Kidney tubule cell (primary cell): ENCODE data around the gene AGPAT4.

Source experiments
- DNase-seq: peaks from one replicate; pipeline ENCODE4 v3.0.0-alpha.2; 2018; ENCODE audit warnings: low spot score

Gene AGPAT4

DNA sequence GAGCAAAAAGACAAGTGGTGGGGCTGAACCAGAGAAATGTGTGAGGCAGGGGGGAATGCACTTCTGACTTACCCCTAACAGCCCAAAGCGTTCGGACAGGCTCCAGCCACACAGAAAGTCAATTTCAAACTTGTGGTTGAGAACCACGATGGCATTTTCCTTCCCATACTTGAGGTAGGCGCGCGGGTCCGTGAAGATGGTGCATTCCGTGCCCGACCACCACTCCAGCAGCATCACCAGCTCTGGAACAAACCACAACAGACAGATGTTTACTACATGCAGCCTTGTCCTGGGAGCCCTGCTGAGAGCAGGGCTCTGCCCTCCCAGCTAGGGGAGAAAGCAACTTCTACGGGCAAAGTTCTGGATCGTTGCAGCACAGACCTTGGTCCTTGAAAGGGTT, 107.7 kb downstream of the AGPAT4 start:
- no peak for DNase-seq

DNA sequence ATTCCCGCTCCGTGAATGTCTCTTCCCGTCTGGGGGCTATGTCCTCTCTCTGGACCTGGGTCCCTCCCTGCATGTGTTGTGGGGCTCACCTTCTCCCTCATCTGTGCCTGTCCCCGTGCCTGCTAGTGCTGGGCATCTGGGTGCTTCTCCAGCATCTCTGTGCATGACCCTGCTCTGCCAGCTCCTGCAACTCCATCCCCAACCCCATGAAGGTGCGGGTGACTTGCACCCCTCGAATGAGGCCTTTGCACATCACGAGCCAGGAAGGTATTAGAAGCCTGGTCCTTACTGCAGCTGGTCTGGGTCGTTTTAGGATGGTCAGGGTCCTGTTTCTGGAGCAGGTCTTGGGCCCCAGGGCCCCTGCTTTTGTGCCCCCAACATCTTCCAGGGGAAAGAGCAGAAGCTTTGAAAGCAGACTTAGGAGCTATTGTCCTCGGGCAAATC, 109.7 kb downstream of the AGPAT4 start:
- no peak for DNase-seq

DNA sequence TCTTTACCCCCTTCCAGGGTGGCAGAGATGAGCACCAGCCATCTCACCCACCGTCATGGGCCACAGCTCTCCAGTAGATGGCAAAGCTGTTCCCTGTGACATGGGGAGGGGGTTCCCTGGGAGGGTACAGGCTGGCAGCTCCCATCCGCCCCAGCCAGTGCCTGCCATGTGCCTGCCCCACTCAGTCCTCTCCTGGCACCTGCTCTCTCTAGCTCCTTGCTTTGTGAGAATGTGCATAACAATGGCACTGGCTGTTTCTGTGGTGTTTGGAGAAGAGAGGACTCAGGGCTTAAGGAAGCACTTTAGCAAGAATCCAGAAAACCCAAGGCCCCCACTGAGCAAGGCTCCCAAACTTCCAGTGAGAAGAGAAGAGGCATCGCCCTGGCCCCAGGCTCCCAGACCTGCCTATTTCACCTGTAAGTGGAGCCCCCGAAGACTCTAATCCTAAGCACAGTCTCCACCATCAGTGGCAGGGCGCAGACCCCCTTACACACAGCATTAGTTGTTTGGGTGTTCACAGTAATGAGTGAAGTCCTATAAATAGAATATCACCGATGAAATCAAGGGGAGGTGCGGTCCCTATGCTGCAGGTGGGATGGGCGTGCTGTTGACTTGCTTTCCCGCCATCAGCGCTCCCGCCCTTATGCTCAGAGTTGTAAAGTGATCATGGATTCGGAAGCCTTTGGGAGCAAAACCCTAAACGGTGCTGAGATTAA, 110.2 kb downstream of the AGPAT4 start:
- no peak for DNase-seq

DNA sequence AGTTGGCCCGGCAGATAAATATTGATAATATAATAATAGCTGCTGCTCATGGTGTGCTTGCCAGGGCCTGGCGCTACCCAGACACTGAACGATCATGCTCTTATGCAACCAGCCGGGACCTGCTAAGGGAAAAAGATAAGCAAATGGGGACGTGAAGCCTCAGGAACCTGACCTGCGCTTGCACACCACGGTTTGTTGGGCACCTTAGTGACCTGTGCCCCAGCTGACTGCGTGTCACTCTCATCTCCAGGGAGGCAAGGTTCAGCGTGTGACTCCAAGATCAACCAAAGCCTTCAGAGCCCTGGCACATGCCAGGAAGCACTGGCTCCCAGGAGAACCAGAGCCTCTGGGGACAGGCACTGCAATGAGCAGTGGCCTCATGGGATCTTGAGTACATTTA, 111.1 kb downstream of the AGPAT4 start:
- DNase-seq = no peak

DNA sequence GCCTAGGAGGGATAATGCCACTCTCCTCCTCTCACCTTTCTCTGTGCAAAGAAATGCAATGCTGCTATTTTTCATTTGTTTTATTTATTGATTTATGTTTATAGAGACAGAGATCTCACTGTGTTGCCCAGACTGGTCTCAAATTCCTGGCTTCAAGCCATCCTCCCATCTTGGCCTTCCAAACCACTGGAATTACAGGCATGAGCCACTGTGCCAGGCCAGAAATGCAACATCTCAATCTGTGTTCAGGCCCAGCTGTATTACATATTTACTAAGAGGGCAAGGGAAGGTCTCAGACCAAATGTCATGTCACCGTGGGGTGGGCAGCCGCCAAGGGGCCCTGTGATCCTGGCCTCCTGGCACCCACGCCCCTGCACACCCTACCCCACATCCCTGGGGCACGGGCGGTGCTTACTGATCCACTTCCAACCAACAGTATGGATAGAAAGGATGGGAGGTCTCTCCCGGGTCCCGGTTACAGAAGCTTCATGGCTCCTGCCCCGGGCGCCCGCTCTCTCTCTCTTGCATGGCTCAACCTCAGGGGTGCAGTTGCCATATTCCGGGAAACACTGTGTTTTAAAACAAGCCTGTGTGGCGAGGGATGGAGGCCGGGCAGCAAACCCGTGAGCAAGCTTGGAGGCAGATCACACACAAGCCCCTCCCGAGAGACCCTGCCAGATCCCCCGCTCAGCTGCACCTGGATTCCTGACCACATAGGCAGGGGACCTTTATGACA, 111.8 kb downstream of the AGPAT4 start:
- no peak for DNase-seq

DNA sequence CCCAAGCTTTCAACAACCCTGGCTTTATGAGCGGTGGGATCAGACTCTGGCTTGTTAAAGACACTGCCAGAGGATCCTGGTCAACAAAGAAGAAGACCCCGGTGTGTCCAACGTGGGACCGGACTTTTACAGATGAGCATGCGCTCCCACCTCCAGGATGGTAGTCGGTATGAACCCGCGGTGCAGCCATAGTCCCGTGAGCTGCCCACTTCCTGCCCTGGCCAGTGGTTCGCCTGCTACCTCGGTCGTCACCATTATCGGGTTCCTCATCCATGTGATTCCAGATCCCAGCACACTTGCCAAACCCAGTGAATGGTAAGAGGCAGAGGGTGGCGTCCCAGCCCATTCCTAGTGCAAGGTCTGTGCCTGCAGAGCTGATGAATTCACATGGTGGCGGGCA, 112.7 kb downstream of the AGPAT4 start:
- DNase-seq = no peak

DNA sequence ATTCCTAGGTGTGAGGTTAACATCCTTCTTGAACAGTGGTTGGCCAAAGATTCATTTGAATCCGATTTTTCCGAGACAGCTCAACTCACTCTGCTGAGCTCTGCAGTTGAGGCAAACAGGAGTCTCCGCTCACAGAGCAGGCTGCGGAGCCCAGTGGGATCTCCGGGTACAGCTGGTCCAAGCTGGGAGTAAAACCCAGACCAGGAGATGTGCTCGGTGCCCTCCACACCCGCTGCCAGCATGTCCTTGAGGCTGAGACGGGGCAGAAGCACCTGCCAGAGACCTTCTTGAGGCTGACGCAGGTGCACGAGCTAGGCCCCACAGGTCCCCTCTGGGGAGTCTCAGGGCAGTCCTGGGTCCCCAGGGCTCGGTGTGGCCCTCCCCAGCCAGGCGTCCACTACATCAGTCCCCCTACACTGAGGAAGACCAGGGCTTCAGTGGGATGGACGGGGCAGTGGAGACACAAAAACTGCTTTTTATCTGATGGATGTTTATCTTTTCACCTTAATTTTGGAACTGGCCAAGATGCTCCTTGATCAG, 119.0 kb downstream of the AGPAT4 start:
- no peak for DNase-seq

DNA sequence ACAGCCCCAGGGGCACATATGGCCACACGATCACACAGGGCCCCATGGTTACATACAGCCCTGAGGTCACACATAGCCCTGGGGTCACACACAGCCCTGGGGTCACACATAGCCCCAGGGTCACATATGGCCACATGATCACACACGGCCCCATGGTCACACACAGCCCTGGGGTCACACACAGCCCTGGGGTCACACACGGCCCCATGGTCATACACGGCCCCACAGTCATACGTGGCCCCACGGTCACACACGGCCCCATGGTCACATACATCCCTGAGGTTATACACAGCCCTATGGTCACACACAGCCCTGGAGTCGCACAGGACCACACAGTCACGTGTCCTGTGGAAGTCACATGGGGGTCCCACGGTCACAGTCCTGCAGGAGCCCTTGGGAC, 120.1 kb downstream of the AGPAT4 start:
- DNase-seq = no peak

DNA sequence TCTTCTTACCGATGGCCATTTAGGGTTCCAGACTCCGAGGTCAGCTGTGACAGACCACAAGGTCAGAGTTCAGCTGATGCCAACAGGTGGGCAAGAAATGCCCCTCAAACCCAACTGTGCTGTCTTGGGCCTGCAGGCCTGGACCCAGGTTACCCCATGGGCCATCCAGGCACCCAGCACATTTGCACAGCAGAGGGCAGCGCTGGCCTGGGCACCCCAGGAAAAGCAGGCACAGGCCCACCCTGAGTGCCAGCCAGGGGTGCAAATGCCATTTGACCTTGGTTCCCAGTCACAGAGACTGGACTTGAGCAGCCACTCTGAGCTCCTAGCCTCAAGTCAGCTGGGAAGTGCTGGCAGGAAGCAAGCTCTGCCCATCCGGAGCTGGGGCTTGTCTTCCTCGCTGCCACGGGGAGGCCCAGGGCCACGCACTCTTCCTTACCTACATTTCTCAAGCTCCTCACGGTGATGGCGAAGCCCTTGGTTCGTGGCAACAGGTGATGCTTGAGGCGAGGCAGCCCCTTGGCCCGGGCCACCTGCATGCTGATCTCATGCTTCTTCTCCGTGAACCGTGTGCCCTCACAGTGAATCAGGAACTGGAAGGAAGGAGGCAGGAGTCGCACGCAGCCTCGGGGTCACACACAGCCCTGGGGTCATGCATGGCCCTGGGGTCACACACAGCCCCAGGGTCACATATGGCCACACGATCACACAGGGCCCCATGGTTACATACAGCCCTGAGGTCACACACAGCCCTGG, 120.8 kb downstream of the AGPAT4 start:
- DNase-seq = no peak

DNA sequence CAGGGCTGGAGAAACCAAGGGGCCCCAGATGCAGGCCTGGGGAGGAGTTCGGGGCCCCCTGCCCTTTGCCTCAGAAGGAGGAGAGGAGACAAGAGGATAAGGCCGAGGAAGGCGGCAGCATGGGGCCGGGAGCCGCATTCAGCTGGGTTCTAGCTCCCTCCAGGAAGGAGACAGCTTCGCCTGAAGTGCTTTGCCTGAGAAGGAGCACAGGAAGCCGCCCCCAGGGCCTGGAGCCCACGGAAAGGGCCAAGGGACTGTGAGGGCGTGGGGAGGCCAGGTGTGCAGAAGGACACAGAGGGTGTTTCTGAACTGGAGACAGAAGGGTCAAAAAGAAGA, 121.4 kb downstream of the AGPAT4 start:
- DNase-seq = no peak

DNA sequence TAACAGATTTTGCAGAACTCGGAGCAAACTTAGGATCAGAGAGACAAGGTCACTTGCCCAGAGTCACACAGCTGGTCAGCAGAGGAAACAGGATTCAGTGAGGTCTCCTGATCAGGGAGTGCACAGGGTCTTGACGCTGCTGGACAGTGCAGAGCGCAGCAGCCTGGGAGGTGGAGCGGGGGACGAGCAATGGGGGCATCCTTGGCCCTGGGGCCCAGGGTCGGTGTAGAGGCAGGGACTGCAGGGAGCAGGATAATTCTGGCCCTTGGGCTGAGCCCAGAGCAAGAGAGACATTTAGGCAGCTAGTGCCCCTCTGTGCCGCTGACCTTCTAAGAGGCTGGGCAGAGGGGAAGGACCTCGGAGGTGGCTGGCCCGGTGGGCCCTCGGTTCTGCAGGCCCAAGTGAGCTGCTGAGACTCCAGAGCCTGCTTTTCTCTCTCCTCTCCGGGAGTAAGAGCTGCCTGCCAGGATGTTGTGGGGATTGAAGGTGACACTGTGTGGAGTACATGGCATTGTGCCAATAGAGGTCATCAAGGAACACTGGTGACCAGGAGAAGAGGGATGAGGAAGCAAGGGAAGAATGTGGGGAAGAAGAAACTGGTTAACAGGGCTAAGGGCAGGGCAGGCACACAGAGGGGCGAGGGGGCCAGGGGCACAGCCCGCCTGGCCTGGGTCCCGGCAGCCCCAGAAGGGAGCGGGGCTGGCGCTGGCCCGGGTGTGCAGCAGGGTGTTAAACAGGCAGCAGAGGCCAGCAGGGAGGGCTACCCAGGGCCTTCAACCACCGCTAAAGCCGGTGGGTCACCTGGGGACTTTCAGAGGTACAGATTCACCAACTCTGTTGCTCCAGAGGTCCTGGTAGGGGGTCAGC, 122.0 kb downstream of the AGPAT4 start:
- DNase-seq = peak; percentile 69

DNA sequence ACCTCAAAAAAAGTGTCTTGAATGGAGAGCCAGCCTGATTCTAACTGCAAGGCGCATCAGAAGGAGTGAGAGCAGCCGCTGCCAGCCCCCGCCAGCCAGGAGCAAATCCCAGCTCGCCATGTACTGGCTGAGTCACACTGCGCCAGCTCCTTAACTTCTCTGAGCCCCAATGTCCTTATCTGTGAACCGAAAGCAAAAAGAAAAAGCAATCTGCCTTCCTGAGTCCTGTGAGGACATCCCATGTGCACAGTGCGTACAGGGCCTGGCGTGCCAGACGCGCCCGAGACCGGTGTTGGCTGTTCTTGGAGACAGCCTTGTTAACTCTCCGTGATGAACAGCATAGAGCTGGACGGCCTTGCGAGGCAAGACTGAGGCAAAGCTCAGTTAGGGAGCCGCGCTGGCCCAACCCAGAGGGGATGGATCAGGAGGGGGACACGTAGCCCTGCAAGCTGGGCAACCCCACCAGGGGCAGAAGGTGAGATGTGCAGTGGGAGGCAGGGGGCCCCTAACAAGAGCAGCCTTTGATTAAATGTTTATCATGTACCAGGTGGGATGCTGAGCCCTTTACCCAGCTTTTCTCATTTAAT, 122.7 kb downstream of the AGPAT4 start:
- DNase-seq = no peak

DNA sequence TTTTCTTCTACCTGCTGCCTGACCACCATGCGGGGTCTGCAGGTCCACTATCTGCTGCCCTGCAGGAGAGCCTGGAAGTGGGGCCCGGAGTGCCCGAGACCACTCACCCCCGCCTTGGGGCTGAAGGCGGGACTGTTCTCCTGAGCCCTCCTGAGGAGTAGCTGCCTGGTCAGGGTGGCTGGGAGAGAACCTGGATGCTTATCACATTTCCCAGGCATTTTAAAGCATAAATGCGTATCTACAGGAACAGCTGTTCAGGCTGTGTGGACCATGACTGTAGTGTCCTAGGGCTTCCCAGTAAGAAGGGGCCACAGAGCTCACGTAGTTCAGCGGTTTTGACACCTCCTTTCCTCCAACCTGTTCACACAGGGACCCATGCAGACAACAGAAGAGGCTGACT, 123.3 kb downstream of the AGPAT4 start:
- DNase-seq = no peak

DNA sequence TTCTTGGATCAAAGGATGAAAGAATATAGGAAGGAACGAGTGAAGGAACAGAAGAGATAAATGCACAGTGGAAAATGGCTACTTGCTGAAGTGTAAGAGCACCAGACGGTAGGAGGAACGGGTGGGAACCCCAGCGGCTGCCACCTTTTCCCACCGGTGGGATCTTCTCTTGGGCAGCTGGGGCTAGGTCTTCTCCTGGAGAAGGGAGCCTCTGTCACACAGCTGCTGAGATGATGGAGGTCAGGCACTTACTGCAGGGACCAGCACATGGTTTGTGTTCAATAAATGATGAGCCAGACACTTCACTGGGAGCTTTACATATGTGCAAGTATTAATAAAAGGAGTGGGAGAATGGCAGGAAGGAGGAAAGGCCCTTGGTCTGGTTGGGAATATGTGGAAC, 123.7 kb downstream of the AGPAT4 start:
- no peak for DNase-seq

DNA sequence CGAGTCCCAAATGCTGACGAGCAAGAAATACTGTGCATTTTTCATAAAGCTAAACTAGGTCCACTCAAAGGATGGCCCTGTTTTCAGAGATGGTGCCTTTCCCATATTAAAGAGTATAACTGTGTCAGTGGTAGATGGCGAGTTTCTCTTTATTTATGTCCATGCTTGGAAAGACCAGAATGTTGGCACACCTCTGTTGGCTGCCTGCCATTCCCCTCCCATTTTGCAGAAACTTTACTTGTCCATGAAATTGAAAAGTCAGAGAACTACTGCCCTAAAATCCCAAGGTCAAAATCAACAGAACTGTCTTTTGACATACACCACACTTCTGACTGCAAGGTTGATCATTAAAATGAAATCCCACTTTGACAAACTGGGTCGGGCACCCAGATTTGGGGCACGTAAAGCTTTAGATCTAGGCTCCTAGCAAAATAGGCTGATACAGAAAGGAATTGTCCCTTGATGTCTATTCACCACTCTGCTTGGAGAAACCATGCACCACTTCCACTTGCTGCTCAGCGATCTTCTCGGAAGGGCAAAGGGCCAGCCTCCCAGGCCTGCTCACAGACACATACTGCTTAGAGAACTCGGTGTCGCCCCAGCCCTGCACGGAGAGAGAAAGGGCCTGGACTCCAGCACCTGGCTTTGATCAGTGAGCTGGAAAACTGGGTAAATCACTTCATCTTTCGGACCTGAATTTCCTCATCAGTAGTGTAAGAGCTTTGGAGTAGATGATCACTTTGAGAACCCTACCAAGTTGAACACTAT, 130.0 kb downstream of the AGPAT4 start:
- no peak for DNase-seq

DNA sequence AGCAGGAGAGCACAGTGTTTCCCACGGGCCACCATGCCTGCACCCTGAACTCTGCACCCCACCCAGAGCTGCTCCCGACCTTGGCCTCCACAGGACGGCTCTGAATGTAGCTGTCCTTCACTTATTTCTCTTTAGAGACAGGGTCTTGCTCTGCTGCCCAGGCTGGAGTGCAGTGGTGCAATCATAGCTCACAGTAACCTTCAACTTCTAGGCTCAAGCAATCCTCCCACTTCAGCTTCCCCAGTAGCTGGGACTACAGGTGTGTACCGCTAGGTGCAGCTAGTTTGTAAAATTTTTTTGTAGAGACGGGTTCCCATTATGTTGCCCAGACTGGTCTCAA, 130.9 kb downstream of the AGPAT4 start:
- no peak for DNase-seq

DNA sequence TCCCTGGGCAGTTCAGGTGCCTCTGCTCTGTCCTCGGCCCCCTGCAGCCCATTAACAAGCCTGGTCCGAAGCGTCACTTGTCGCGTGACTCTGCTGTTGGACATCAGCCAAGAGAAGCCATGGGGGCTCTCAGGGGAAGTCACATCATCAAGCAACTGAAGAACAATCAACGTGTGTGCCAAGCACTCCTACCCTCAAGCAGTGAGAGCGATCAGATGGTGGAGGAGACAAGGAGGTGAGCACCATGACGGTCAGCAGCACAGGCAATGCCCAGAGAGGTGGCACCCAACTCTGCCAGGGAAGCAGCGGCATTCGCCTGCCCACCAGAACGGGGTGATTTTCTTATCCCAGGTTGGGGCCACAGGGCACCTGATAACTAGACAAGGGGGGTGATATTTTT, 132.7 kb downstream of the AGPAT4 start:
- no peak for DNase-seq

DNA sequence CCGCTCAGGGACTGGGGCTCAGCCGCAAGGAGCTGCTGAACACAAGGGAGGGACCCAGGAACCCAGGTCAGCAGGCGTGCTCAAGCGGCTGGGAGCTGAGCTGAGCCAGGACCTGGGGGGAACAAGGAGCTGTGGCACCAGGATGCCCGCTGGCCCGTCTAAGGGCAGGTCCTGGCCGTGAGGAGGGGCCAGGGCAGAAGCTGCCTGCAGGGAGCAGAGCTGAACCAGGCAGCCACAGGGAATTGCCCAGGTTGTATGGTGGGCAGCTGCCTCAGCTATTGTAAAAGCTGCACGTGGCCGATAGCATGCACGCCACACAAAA, 133.3 kb downstream of the AGPAT4 start:
- DNase-seq = no peak

DNA sequence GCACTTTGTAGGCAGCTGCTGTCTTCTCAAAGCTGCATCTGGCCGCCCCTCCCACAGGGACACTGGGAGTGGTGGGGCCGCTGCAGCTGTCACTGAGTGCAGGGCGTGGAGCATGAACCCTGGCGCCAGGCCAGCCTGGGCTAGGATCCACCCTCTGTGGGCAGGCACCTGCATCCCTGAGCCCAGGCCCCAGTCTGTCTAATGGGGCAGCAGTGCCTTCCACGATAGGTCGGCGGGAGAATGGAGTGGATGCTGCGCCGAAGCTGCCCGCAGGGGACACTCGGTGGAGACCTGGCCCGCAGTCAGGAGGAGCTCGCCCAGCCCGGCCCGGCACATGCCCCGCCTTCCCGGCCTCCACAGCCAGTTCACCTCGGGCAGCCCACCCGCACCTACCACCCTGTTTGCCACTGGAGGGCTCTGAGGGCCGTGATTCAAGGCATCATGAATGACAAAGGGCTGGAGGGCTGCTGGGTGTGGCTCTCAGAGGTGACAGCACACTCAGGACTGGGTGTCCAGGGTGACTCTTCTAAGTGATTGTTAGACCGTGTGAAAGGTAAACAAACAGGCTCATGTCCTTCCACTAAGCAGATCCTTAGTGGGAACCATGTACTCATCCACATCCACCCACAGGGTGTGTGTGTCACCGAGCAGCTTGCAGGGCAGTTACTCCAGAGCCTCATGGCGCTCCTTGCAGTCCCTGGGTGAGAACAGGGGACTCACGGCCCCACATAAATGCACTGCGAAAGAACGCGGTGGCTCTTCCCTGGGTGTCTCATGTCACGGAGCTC, 133.9 kb downstream of the AGPAT4 start:
- peak; percentile 69 for DNase-seq

DNA sequence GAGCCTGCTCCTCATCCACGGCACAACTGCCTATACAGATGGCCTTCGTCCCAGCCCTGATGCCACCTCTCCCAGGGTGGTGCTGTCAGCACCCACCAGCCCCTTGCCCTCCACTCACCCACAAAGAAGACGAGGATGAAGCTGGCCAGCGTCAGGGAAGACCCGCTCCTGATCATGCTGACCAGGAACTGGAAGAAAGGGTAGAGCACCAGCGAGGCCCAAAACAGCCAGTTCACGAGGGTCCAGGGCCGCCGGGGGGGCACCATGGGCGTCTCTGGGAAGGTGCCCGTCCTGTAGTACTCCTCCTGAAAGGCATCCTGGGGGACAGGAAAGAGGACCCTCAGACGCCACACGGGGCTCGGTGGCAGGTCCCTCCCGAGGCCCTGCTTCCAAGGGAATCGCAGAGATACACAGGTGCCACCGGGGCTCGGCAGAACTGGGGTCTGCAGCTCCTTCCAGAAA, 134.5 kb downstream of the AGPAT4 start:
- DNase-seq = no peak
